HG03196 (cell line): ENCODE measurements around the gene LELP1.
"Not testable (repeated sequence)": the region's sequence is repeated elsewhere in the genome, so short reads cannot be mapped to it uniquely, and the experiment has no call there.

Experiments used
- ATAC-seq: cut with Tn5 transposase; IDR thresholded peaks from one replicate; pipeline ENCODE4 v1.9.1; 2021; ENCODE audit not compliant: unreplicated experiment

Gene LELP1

DNA sequence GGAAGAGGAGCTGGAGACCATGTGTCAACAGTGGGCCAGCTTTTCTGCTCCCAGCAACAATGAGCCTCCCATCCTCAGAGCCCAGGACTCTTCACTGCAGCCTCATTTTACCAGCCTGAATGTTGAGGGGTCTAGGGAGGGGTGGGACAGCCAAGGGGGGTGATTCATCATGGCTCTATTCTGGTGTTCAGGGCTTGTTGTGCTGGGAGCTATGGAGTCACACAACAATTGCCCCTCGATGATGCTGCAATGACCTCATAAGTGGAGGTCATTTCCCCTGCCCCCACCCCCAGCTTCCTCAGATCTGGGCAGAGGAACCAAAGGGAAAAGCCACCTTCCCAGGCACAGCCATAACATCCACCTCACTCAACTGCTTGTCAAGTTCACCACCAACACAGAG is at the start of gene LELP1:
Gene LELP1, plus strand, starts transcription at position 301 of the 400 bp plus-strand sequence. CDS start 1,278 bp downstream, outside the sequence.
- ATAC-seq = no peak

DNA sequence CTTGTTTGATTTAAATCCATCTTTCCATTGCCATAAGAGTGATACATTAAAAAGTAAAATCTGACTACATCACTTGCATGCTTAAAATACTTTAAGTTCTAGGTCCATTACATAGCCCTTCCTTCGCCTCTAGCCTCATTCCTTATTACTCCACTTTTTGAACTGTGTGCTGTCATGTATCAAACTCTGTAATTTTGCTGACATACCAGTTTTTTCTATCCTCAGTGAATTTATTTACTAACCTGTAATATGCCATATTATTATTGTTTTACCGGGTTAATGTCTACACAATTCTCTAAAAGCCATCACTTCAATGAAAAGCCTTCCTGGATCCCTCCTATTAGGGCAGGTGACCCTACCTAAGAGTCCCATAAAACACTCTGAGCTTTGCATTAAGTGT is 47.7 kb upstream of the LELP1 start:
- ATAC-seq = no peak

DNA sequence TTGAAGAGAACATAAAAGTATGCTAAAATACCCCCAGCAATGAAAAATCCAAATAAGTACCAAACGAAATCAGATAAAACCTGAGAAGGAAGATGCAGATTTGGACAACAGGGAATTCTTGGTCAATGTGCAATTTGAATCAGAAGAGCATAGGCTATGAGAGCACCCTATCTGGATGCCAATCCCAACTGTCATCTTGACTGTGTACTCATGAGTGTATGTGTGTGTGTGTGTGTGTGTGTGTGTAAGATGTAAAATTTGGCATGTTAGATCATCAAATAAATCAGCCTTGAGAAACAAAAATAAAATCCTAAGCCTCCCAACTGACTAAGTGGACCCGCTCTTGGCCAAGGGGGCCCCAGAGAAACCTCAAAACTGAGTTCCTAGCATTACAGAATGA is 34.5 kb upstream of the LELP1 start:
- no peak for ATAC-seq

DNA sequence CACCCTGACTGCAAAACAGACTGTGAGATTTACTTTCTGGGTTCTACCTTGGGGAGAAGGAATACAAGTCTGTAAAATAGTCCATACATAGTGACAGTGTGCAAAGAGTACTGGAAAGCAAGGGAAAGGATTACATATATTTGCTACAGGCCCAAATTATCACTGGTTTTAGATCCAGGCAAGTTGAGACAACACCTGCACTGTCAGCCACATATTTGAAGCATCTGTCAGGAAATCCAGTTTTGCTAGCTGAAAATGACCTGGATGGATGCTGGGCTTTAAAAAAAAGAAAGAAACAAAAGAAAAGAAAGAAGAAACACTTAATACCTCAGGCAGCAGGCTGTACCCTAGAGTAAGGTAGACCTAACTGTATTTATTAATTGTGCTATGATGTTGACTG is 28.6 kb upstream of the LELP1 start:
- no peak for ATAC-seq

DNA sequence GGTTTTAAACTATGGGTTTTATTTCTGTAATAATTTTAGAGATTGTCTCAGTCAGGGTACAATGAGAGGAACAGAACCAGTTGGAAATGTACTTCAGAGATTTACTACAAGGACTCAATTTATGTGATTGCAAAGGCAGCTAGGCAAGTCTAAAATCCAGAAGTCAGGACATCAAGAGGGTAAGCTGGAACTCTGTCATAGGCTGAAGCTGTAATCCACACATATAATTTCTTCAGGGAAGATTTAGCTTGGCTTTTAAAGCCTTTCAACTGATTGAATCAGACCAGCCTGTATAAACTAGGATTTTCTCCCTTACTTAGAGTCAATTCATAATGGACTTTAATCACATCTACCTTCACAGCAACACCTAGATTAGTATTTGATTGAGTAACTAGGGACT is 24.3 kb upstream of the LELP1 start:
- ATAC-seq = no peak

DNA sequence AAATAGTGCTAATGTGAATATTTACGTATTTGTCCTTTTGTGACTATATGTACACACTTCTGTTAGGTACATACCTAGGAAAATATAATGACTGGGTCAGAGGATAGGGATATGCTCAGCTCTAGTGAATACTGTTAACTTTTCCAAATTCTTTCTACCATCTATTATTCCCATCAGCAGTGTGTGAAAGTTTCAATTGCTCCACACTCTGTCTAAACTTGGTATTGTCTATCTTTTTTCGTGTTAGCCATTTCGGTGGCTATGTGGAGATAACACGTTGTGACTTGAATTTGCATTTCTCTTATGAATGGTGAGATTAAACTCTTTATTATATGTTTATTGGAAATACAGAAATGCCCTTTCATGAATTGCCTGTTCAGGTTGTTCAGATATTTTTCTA is 22.7 kb upstream of the LELP1 start:
- ATAC-seq = no peak

DNA sequence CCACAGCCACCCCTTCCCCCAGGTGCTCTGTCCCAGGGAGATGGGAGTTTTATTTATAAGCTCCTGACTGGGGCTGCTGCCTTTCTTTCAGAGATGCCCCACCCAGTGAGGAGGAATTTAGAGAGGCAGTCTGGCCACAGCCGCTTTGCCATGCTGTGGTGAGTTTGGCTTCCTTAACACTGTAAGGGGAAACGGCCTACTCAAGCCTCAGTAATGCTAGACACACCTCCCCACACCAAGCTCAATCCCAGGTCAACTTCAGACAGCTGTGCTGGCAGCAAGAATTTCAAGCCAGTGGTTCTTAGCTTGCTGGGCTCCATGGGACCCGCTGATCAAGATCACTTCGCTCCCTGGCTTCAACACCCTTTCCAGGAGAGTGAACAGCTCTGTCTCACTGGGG is 14.9 kb upstream of the LELP1 start:
- not testable (repeated sequence) for ATAC-seq

DNA sequence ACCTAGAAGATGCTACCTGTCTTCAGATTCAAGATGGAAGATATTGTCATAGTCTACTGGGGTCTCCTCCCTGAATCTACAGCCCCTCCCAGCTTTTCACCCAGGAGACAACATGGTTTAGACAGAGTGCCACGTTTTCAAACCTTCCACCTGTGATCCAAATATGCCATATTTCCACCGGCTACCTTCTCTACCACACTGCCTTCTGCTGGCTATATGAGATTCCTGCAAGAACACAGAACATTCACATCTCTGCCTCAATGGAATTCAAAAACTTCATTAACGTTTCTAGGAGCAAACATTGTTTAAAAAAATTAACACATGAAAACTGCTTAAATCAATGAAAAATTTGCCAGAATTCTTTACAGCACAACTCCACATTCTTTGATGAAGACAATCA is 12.9 kb upstream of the LELP1 start:
- no peak for ATAC-seq

DNA sequence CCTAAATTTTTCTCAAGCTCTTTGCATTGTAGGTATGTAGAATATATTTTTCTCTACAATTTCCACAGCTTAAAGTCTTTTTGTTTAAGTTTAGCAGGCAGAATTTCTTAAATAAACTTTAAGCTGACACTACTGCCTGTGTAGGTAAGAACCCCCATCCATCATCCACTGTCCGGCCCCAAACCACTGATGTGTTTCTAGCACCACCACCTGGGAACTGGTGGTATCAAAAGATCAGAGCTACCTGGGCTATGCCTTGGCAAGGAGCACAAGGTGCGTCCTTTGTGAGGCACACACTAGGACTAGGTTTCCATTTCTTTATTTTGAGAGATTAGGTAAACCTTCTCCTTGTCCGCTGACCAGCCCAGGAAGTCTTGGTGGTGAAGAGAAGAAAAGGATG is 10.5 kb upstream of the LELP1 start:
- ATAC-seq = no peak

DNA sequence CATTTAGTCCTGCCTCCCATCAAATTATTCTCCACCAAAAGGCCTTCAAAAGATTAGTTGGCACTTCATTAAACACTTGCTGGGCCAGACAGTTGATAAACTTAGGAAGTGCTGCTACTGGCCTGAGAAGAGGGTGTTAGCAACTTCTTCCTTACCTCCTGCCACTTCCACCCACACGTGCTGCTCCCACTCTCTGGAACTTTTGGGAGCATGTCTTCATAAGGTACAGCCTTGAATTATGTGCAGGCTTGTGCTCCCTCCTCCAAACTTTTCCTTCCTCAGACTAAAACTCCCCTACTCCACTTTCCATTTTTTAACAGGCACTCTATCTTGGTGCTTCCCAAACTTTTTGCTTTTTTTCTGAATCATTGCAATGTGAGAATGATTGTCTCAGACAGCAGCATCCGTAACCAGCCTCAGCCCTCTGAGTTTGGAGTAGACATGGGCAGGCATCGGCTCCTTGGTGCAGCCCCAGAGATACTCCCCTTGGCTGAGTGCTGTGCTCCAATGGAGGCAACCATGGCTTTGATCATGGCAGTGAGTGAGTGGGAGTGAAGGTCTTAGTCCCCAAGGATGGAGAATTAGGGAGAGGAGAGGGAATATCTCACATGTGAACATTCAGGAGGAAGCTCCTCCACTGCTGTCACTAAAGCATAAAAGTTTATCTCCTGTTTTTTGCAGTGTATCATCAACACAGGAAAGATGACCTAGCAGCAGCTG is 8.7 kb upstream of the LELP1 start:
- no peak for ATAC-seq

DNA sequence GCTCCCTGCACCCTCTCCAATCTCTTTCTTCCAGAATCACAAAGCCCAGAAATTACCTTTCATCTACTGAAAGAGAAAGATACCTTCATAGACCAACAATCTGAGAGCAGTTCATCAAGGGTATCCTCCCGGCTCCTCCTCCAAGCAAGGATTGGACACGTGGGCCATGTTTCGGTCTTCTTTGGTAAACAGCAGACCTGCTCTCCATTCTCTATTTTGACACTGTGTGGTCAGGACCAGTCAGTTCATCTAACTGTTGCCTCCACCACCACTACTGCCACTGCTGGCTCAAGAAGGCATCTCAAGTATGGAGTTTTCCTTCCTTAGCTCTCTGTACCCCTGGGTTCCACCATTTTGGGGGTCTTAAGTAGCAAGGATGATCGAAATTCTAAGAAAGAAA is 8.0 kb upstream of the LELP1 start:
- ATAC-seq = no peak

DNA sequence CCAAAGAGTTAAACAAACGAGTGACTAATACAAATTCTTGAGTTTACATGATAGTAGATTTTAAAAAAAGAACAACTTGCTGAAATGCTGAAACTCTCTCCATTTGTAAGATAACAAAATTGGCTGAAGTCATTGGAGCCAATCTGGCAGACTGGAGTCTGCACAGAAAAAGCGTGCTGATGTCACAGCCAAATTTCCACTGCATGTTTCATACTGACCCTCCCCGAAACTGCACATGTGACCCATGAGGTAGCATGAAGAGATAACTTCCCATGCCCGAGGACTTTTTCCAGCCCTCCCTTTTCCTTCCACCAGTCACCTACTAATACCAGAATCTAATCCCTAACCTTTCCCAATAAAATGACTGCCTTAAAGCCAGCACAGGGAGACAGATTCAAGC is 1.2 kb upstream of the LELP1 start:
- no peak for ATAC-seq

DNA sequence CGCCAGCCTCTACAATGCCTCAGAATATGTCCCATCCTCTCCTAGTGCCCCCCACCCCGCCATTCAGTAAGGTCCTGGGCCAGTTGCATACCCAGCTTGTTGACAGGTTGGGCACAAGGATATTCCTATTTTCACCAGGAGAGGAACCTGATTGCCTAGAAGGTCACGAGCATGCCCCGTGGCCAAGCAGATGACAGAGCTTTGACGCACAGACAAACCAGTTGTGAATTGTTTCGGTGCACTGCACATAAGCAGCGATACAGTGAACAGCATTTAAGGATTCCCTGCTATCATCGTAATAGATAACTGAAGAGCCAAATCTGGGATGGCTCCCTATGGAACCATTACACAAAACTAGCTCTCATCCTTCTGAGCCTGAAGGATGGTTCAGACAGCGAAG is 3.4 kb downstream of the LELP1 start:
- ATAC-seq = no peak

DNA sequence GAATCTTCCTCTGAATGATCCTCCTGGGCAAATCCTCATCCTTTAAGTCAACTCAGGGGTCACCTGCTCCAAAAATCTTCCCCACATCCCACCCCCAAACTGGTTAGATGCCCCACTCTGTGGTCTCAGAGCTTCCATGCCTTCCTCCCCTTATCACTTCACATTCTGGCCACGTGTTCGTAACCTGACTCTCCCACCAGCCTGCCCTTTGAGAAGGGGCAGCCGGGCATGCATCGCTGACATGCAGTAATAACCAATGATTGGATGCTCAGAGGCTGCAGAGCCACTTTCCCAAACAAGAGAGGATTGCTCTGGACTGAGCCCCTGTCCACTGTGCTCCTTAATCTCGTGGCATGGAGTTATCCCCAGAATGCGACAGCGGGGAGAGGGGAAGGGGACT is 7.0 kb downstream of the LELP1 start:
- ATAC-seq = no peak

DNA sequence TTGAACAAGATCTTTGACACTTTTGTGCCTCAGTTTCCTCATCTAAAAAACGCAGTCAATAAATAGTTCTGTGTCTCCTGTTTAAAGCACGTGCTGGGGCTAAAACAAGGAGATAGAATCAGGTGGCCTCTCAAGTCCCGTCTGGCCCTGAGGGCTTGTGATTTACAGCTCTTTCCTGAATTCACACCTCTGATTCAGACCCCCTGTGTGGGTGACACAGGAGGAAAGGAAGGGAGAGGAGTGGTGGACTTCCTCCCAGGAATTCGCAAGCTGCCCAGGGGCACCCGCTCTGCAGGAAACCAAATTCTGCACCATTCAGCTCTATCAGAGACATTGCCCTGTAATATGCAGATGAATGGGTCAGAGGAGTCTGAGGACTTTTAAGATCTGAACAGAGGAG is 9.0 kb downstream of the LELP1 start:
- no peak for ATAC-seq

DNA sequence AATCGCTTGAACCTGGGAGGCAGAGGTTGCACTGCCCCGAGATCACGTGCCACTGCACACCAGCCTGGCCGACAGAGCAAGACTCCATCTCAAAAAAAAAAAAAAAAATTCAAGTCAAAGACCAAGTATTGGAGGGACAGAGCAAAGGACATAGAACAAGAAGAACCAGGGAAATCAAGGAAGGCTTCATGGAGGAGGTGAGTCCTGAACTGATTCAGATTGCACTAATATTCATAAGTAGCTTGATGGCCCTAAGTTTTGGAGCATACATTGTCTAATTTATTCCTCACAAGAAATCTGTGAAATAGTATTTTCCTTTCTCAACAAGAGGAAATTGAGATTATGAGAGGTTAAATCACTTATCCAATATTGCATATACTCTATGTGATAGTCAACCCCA is 10.3 kb downstream of the LELP1 start:
- ATAC-seq = no peak

DNA sequence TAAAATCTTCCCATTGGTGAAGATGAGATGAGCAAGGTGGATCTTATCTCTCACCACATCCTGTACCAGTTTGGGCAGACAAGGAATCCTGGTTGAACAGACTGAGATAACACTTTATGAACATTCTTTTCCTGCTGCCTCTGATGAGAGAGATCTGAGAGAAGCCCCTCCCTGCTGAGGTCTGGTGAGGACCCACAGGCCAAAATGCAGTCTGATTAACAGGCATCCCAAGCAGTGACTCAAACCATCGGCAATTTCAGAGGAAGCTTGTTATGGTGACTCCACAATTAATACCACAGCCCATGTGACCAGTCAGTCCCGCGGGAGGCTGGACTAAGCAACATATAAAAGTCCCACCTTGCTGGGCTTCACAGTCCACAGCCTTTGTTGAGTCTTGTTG is 14.0 kb downstream of the LELP1 start, which contains the start of gene PRR9:
Gene PRR9, plus strand, starts transcription at position 373 of the 400 bp plus-strand sequence. CDS start 561 bp downstream, outside the sequence.
- no peak for ATAC-seq

DNA sequence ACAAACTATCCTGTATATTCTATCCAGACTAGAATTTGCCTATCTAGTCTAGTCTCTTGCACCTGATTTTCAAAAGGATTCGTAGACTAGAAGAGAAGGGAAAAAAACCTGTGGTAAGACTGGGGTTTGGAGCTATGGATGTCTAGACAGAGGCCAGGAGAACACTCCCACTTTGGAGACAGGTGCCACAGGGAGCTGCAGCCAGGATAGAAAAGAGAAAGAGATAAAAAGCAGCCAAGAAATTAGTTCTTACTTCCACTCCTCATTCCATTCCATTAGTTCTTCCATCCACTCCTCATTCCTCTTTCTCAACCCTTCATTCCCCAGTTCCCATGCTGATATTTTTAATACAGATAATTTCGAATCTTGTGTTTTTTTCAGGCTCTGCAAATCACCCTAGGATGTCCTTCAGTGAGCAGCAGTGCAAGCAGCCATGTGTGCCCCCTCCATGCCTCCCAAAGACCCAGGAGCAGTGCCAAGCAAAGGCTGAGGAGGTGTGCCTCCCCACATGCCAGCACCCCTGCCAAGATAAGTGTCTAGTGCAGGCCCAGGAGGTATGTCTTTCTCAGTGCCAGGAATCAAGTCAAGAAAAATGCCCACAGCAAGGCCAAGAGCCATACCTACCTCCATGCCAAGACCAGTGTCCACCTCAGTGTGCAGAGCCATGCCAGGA is 14.7 kb downstream of the LELP1 start:
- ATAC-seq = no peak

DNA sequence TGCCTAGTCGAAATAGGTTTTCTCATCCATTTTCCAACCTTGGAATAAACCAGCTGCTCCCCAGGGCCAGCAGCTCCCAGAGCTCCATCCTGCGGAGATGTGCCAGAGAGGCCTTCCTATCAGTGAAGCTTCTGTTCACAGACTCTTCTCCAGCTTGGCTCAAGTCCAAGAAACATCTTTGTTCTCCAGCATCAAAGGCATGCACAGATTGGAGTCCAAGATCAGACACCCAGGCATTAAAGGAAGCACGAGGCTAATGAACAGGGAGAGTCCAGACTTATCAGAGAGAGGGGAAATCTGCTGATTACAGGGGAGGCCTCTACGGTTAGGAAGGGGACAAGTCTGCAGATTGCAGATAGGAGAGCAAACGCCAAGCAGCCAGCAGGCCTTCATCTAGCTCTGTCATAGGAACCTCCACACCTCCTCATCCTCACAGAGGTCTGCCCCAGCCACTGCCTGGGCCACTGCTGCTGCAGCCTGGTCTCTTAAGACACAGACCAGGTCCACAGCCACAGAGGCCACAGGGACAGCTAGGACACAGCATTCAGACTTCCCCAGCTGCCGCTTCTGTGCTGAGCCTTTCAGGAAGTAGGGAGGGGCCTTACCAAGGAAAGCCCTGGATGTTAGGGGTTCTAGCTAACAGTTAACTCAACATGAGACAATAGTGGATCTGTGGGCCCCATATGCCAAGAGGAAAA is 17.5 kb downstream of the LELP1 start:
- ATAC-seq = no peak

DNA sequence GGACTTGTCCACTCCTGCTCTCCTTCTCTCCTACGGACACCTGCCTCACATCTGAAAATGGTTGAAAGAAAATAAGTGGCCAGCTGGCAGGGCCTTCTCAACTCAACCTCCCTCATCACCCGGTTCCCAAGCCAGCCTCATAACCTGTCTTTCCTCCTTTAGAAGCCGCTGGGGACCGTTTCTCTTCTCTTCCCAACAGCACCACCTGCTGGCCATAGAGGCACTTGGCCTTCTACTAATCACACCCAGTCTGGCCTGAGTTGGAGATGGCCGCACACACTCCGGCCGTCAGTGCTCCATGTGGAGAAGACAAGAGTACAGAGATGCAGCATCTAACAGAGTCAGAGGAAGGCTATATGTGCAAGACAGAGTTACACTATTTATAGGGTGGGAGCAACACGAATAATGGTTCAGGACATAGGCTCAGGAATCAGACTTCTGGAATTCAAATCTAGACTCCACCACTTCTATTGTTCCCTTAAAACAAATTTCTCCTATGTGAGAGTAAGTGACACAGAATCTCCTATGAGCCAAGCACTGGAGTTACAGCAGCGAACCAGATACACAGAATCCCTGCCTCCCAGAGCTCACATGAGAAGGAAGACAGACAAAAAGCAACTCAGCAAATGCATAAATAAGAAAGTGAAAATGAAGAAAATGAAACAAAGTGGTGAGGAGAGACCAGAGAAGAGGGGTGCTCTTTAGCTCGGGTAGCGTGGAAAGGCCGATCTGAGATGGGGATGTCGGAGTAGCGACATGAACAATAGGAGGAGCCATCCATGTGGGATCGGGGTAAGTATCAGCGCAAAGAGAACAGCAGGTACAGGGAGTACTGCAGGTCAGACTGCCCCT is 20.0 kb downstream of the LELP1 start:
- not testable (repeated sequence) for ATAC-seq

DNA sequence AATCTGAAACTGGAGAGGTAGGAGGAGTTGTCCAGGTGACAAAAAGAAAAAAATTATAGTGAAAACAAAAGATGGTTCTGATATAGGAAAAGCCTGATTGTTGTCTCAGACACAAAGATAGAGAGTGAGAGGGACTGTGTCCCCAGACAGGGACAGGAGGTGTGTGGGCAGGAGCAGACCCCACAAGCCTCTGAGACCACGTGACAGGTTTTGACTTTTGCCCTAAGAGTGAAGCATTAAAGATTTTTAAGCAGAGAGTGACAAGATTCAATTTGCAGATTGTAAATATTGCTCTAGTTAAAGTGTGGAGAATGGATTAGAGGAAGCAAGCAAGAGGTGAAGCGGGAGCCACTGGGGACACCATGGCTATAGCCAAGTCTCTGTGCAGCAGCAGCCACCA is 24.6 kb downstream of the LELP1 start:
- no peak for ATAC-seq
